BJ (cell line): ENCODE data around the gene PLA2G1B. TPM values are rescaled to one million over a fixed set of nuclear protein-coding genes. Genes with fewer than 3 reads are reported as not detected.
"Not testable (repeated sequence)": the region's sequence is repeated elsewhere in the genome, so short reads cannot be mapped to it uniquely, and the experiment has no call there.

ENCODE experiments used
- CTCF ChIA-PET: fragments of 350-600 bp; formaldehyde crosslinking; extraction: SDS; loops from one replicate; lab custom pipeline; 2021; ENCODE audit warnings: antibody characterized with exemption, inconsistent platforms; lab: Yijun Ruan, JAX
- POLR2A ChIA-PET: fragments of 300-600 bp; sonication (Branson Sonifier 250); formaldehyde crosslinking; extraction: SDS; loops from one replicate; lab custom pipeline; 2021; ENCODE audit warnings: antibody characterized with exemption; lab: Charles Lee
- DNase-seq: peaks from one replicate; pipeline ENCODE4 v3.0.0-alpha.2; 2011; ENCODE audit warnings: low read depth
- H3K27me3 ChIP-seq: 2 replicates; pipeline ENCODE4 v1.6.0; 2011; ENCODE audit warnings: low read length; ENCODE audit not compliant: control insufficient read depth, insufficient read depth
- H3K36me3 ChIP-seq: 2 replicates; pipeline ENCODE4 v1.5.1; 2011; ENCODE audit warnings: low read length; ENCODE audit not compliant: control insufficient read depth, insufficient read depth
- H3K4me3 ChIP-seq: 2 replicates; pipeline ENCODE4 v1.5.1; 2011; ENCODE audit warnings: low read depth, mild to moderate bottlenecking, control low read depth, low read length
- CTCF ChIP-seq: IDR thresholded peaks from 2 replicates; pipeline ENCODE4 v1.5.1; 2011; ENCODE audit warnings: low read depth, mild to moderate bottlenecking, control low read depth, inconsistent platforms, low read length, moderate library complexity; ENCODE audit not compliant: insufficient read depth
- polyA plus RNA-seq: library from polyadenylated mRNA; depleted of rRNA; stranded (reverse); fragments of >200 nt; gene quantifications from 2 replicates; pipeline ENCODE4 v1.2.3, GENCODE V29; 2011

PLA2G1B gene
- polyA plus RNA-seq, 1 experiment: not detected

DNA sequence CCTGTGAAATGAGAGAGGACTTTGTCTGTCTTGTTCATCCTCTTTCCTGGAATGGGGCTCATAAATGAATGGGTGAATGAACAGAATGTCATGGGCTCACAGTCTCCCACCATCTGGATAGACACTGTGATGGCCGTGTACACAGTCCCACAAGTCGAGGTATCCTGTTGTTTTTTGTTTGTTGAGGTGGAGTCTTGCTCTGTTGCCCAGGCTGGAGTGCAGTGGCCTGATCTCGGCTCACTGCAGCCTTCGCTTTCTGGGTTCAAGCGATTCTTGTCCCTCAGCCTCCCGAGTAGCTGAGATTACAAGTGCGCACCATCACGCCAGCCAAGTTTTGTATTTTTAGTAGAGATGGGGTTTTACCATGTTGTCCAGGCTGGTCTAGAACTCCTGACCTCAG, 16.1 kb upstream of the PLA2G1B start:
- Histone ChIP-seq H3K27me3 (peaks cover 2% of the 10 kb centered on the region; the same call in 1 of the 2 replicates), H3K4me3 (no peak overlapping the region), H3K36me3 (no peaks in the 10 kb centered on the region)
- POLR2A ChIA-PET: no interaction called here
- DNase-seq: no peak
- CTCF ChIA-PET: interaction anchor here (0.7 kb wide), 1 partner anchor 86 kb away, joined by 4 read pairs; no protein-coding TSS in a partner anchor
- TF ChIP-seq CTCF: no peak

- H3K36me3 ChIP-seq: no peaks in the 10 kb centered on the region
- POLR2A ChIA-PET: no interaction called here
- CTCF ChIA-PET: no interaction called here
- no peak for TF ChIP-seq CTCF
- no peak for DNase-seq
- no peak overlapping the region for H3K4me3 ChIP-seq
- peaks cover 2% of the 10 kb centered on the region; the same call in 1 of the 2 replicates for H3K27me3 ChIP-seq
Measured at GRCh38 chr12:120343039-120343537, 15.5 kb upstream of the PLA2G1B start.

DNA sequence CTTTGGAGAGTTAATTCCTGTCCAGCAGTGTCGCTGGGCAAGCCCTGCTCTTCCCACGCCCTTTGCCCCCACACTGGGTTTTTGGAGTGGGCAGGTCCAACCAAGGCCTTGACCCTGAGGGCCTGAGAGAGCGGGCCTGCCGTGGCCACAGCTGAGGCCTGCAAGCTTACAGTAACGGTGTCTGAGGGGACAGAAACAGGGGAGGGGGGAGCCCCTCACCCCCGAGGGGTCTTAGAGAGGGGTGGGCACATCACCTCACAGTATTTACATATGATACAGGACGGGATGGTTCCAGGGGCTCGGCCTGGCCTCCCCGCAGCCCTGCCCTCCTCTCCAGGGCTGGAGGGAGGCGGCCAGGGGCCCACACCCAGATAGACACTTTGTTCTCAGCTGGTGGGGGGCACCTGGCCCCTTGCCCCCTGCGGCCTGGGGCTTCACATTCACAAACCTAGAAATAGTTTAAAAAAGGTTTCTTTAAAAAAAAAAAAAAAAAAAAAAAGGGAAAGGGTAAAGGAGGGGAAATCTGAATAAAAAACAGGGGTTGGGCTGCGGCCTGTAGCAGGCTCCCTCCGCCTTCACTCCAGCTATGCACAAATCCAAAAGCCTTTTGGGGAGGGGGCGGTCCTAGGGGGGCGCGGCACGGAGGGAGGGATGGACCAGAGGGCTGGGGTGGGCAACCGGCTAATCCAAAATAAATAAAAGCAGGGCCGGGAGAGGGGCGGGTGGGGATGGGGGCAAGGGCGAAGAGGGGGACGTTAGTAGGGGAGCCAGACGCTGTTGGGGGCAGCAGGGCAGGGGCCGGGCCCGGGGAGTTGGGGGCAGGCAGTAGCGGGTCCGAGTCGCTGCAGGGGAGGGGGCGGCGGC, 14.8 kb upstream of the PLA2G1B start:
- ChIA-PET POLR2A (no interaction called here), CTCF (no interaction called here)
- no peak for DNase-seq
- Histone ChIP-seq H3K36me3 (no peaks in the 10 kb centered on the region), H3K4me3 (no peak overlapping the region), H3K27me3 (peaks cover 2% of the 10 kb centered on the region; the same call in 1 of the 2 replicates)
- no peak for TF ChIP-seq CTCF

- Histone ChIP-seq H3K27me3 (no peaks in the 10 kb centered on the region), H3K36me3 (no peaks in the 10 kb centered on the region), H3K4me3 (no peak overlapping the region)
- TF ChIP-seq CTCF: no peak
- ChIA-PET CTCF (no interaction called here), POLR2A (no interaction called here)
- no peak for DNase-seq
Measured at GRCh38 chr12:120339256-120339655, 11.7 kb upstream of the PLA2G1B start.

DNA sequence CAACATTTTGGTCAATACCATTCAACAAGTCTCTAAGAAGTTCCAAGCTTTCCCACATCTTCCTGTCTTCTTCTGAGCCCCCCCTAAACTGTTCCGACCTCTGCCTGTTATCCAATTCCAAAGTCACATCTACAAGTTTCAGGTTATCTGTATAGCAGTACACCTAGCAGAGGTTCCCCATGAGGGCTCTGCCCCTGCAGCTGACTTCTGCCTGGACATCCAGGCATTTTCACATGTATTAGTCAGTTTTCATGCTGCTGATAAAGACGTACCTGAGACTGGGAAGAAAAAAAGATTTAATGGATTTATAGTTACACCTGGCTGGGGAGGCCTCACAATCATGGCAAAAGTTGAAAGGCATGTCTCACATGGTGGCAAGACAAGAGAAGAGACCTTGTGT, 10.2 kb upstream of the PLA2G1B start:
- Histone ChIP-seq H3K4me3 (no peak overlapping the region), H3K27me3 (no peaks in the 10 kb centered on the region), H3K36me3 (no peaks in the 10 kb centered on the region)
- no peak for TF ChIP-seq CTCF
- ChIA-PET CTCF (interaction anchor here (1.0 kb wide), 1 partner anchor 309 kb away, joined by 3 read pairs; no protein-coding TSS in a partner anchor), POLR2A (no interaction called here)
- DNase-seq: no peak

DNA sequence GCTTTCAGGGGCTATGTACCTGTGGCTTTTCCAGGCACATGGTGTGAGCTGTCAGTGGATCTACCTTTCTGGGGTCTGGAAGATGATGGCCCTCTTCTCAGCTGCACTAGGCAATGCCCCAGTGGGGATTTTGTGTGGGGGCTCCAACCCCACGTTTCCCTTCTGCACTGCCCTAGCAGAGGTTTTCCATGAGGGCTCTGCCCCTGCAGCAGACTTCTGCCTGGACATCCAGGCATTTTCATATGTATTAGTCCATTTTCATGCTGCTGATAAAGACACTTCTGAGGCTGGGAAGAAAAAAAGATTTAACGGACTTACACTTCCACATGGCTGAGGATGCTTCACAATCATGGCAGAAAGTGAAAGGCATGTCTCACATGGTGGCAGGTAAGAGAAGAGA, 8.8 kb upstream of the PLA2G1B start:
- CTCF ChIA-PET: interaction anchor here (0.8 to 1.6 kb wide), 5 partner anchors 10 to 159 kb away, joined by 3 to 5 read pairs (median 3); partner anchors contain the start of gene DYNLL1
- DNase-seq, POLR2A ChIA-PET, H3K27me3 ChIP-seq, H3K36me3 ChIP-seq, H3K4me3 ChIP-seq: not testable (repeated sequence)
